ENCODE measurements around the gene E2F1. TPM values are rescaled to one million over a fixed set of nuclear protein-coding genes. Genes with fewer than 3 reads are reported as not detected.

Gene E2F1
- total RNA-seq, 1 donor from 2014 or later: 66.0 TPM

DNA sequence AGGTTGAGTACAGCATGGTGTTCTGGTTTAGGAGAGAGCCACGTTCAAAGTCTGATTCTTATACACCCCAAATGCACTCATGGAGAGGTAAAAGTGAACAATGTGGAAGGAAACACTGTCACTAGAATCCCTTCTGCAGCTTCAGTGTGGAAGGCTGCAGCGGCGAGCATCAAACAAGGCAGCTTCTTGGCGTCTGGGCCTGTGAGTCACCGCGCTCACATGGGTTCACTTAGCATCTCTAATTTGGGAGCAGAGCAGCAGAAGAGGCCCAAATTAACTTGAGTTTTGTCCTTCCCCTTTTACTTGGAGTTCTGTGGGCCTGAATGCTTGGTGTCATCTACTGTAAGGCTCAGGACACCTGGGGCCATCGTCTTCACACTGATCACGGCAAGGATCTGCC lies 10.9 kb upstream of the E2F1 start:
- Mint-ChIP-seq H3K4me3 (ENCODE audit: unreplicated experiment) (peak overlapping the region; percentile 32), H3K4me1 (ENCODE audit: low read depth, unreplicated experiment) (peaks cover 16% of the 10 kb centered on the region), H3K36me3 (ENCODE audit: unreplicated experiment) (peaks cover 6% of the 10 kb centered on the region), H3K9me3 (ENCODE audit: unreplicated experiment) (peaks cover 12% of the 10 kb centered on the region), H3K27me3 (ENCODE audit: unreplicated experiment) (peaks cover 10% of the 10 kb centered on the region), H3K27ac (ENCODE audit: unreplicated experiment) (peak overlapping the region; percentile 30)
- no peak for TF ChIP-seq CTCF (IDR thresholded peaks at IDR 0.05; ENCODE audit: partially characterized antibody, unreplicated experiment)
- DNase-seq: no peak

DNA sequence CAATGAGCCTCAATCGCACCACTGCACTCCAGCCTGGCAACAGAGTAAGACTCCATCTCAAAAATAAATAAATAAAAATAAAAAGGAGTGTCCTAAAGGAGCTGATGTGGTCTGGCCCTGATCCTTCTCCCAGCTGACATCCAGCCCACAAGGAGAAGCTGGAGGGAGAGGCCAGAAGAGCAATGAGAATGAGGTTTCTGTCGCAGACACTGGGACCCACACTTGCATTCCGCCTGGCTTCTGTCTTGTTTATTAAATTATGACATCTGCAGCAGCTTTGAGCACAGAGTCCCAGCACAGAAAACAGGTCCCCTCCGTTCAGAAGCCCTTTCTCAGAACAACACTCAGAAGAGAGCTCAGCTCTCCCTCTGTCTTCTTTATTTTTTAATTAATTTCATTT lies 10.3 kb upstream of the E2F1 start:
- H3K27ac Mint-ChIP-seq (ENCODE audit: unreplicated experiment): no peak overlapping the region
- DNase-seq: no peak
- peaks cover 12% of the 10 kb centered on the region for H3K4me1 Mint-ChIP-seq (ENCODE audit: low read depth, unreplicated experiment)
- peaks cover 8% of the 10 kb centered on the region for H3K9me3 Mint-ChIP-seq (ENCODE audit: unreplicated experiment)
- peaks cover 6% of the 10 kb centered on the region for H3K36me3 Mint-ChIP-seq (ENCODE audit: unreplicated experiment)
- no peak for TF ChIP-seq CTCF (IDR thresholded peaks at IDR 0.05; ENCODE audit: partially characterized antibody, unreplicated experiment)
- H3K4me3 Mint-ChIP-seq (ENCODE audit: unreplicated experiment): no peak overlapping the region
- peaks cover 6% of the 10 kb centered on the region for H3K27me3 Mint-ChIP-seq (ENCODE audit: unreplicated experiment)

DNA sequence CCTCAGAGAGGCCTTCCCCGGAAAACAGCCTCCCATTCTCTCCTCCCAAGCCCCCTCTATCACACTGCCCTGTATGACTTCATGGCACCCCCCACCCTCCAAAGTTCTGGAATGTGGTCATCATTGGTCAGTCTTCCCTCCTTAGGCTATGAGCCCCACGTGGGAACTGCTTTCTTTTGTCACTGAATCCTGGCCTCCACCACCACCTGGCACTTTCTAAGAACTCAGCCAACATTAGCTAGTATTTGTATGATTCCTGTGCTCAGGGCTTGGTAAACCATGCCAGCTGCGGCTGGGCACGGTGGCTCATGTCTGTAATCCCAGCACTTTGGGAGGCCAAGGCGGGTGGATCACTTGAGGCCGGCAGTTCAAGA lies 8.4 kb upstream of the E2F1 start:
- H3K36me3 Mint-ChIP-seq (ENCODE audit: unreplicated experiment): peaks cover 6% of the 10 kb centered on the region
- peaks cover 16% of the 10 kb centered on the region for H3K4me1 Mint-ChIP-seq (ENCODE audit: low read depth, unreplicated experiment)
- no peak for TF ChIP-seq CTCF (IDR thresholded peaks at IDR 0.05; ENCODE audit: partially characterized antibody, unreplicated experiment)
- no peak for DNase-seq
- H3K27me3 Mint-ChIP-seq (ENCODE audit: unreplicated experiment): peaks cover 3% of the 10 kb centered on the region
- peaks cover 8% of the 10 kb centered on the region for H3K9me3 Mint-ChIP-seq (ENCODE audit: unreplicated experiment)
- H3K4me3 Mint-ChIP-seq (ENCODE audit: unreplicated experiment): no peak overlapping the region
- no peak overlapping the region for H3K27ac Mint-ChIP-seq (ENCODE audit: unreplicated experiment)

- peaks cover 8% of the 10 kb centered on the region for H3K9me3 Mint-ChIP-seq (ENCODE audit: unreplicated experiment)
- TF ChIP-seq CTCF (IDR thresholded peaks at IDR 0.05; ENCODE audit: partially characterized antibody, unreplicated experiment): no peak
- no peak overlapping the region for H3K4me3 Mint-ChIP-seq (ENCODE audit: unreplicated experiment)
- no peak for DNase-seq
- peaks cover 16% of the 10 kb centered on the region for H3K4me1 Mint-ChIP-seq (ENCODE audit: low read depth, unreplicated experiment)
- peak overlapping the region; percentile 59 for H3K27ac Mint-ChIP-seq (ENCODE audit: unreplicated experiment)
- peaks cover 6% of the 10 kb centered on the region for H3K36me3 Mint-ChIP-seq (ENCODE audit: unreplicated experiment)
- H3K27me3 Mint-ChIP-seq (ENCODE audit: unreplicated experiment): peaks cover 3% of the 10 kb centered on the region
These were observed 7.8 kb upstream of the E2F1 start for GRCh38 chr20:33693741-33694638.

DNA sequence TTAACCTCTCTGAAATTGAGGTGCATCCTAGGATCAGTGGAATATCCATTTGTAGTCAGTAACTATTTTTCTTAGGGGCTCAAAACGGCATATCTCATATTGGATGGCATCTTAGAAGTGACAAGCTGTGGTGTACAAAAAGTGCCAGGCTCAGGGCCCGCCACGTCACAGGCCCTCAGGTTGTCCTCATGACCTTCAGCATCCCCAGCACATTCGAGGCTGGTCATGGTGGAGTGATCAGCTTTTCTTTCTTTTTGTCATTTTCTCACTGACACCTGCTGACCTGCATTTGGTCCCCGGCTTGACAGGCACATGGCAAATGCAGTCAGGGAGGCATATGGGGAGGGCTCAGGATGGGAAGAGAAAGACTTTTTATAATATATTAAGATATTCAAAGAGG lies 7.1 kb upstream of the E2F1 start:
- Mint-ChIP-seq H3K4me3 (ENCODE audit: unreplicated experiment) (no peak overlapping the region), H3K36me3 (ENCODE audit: unreplicated experiment) (peaks cover 6% of the 10 kb centered on the region), H3K4me1 (ENCODE audit: low read depth, unreplicated experiment) (peaks cover 16% of the 10 kb centered on the region), H3K27ac (ENCODE audit: unreplicated experiment) (no peak overlapping the region), H3K9me3 (ENCODE audit: unreplicated experiment) (peaks cover 7% of the 10 kb centered on the region), H3K27me3 (ENCODE audit: unreplicated experiment) (peaks cover 3% of the 10 kb centered on the region)
- no peak for DNase-seq
- no peak for TF ChIP-seq CTCF (IDR thresholded peaks at IDR 0.05; ENCODE audit: partially characterized antibody, unreplicated experiment)

All from glutamatergic neuron (in vitro differentiated cells).